Fibroblast of skin of left quadriceps (primary cell): ENCODE data around the gene LRRC75A.
"Not testable (repeated sequence)": the region's sequence is repeated elsewhere in the genome, so short reads cannot be mapped to it uniquely, and the experiment has no call there.

ENCODE experiments used
- DNase-seq, 2 experiments: peaks; one replicate each; pipeline ENCODE4 v3.0.0-alpha.2; 2013; ENCODE audit warnings: low read depth in 2 of 2

The LRRC75A gene

GRCh38 chr17:16398270-16399267 lies 93.4 kb downstream of the LRRC75A start:
- DNase-seq = no peak

- not testable (repeated sequence) for DNase-seq
Observed at GRCh38 chr17:16396693-16397092, 95.3 kb downstream of the LRRC75A start.

GRCh38 chr17:16395887-16396286 lies 96.1 kb downstream of the LRRC75A start:
- not testable (repeated sequence) for DNase-seq

- not testable (repeated sequence) for DNase-seq
Observed at GRCh38 chr17:16392491-16392890, 99.5 kb downstream of the LRRC75A start.
